ENCODE measurements around the gene MYO1E.
A peak's percentile ranks its signal among the peaks of the same experiment; 100 is the strongest.
"Not testable (repeated sequence)": the region's sequence is repeated elsewhere in the genome, so short reads cannot be mapped to it uniquely, and the experiment has no call there.

Gene MYO1E

GRCh38 chr15:59410391-59410896, 37.8 kb upstream of the MYO1E start:
- no peak overlapping the region for H3K4me3 ChIP-seq (replicated peaks; ENCODE audit: low read depth, low read length)
- peak; percentile 29 for DNase-seq (ENCODE audit: low read depth)
- no peak for TF ChIP-seq CTCF (IDR thresholded peaks at IDR 0.05; ENCODE audit: low read length, missing control alignments)

GRCh38 chr15:59407946-59408345, 35.3 kb upstream of the MYO1E start:
- DNase-seq (ENCODE audit: low read depth), result no peak
- H3K4me3 ChIP-seq (replicated peaks; ENCODE audit: low read depth, low read length), result no peak overlapping the region
- no peak for TF ChIP-seq CTCF (IDR thresholded peaks at IDR 0.05; ENCODE audit: low read length, missing control alignments)

GRCh38 chr15:59406446-59406845, 33.8 kb upstream of the MYO1E start:
- no peak overlapping the region for H3K4me3 ChIP-seq (replicated peaks; ENCODE audit: low read depth, low read length)

GRCh38 chr15:59405079-59405478, 32.4 kb upstream of the MYO1E start:
- TF ChIP-seq CTCF (IDR thresholded peaks at IDR 0.05; ENCODE audit: low read length, missing control alignments), result no peak
- no peak for DNase-seq (ENCODE audit: low read depth)
- no peak overlapping the region for H3K4me3 ChIP-seq (replicated peaks; ENCODE audit: low read depth, low read length)

More at GRCh38 chr15:59406446-59406845, 33.8 kb upstream of the MYO1E start:
- TF ChIP-seq CTCF (IDR thresholded peaks at IDR 0.05; ENCODE audit: low read length, missing control alignments), result no peak
- DNase-seq (ENCODE audit: low read depth), result no peak

- no peak for TF ChIP-seq CTCF (IDR thresholded peaks at IDR 0.05; ENCODE audit: low read length, missing control alignments)
- no peak for DNase-seq (ENCODE audit: low read depth)
- no peak overlapping the region for H3K4me3 ChIP-seq (replicated peaks; ENCODE audit: low read depth, low read length)
These were observed 29.3 kb upstream of the MYO1E start for GRCh38 chr15:59401824-59402569.

GRCh38 chr15:59401051-59401823, 28.6 kb upstream of the MYO1E start:
- not testable (repeated sequence) for H3K4me3 ChIP-seq (replicated peaks; ENCODE audit: low read depth, low read length); DNase-seq (ENCODE audit: low read depth)

- no peak overlapping the region for H3K4me3 ChIP-seq (replicated peaks; ENCODE audit: low read depth, low read length)
These were observed 27.6 kb upstream of the MYO1E start for GRCh38 chr15:59400103-59400813.

More at GRCh38 chr15:59400103-59400813, 27.6 kb upstream of the MYO1E start:
- TF ChIP-seq CTCF (IDR thresholded peaks at IDR 0.05; ENCODE audit: low read length, missing control alignments), result no peak
- DNase-seq (ENCODE audit: low read depth), result no peak
